GM23338 (cell line): ENCODE results near the gene SLC5A5. TPM values are rescaled to one million over a fixed set of nuclear protein-coding genes. Genes with fewer than 3 reads are reported as not detected.
"Not testable (repeated sequence)": the region's sequence is repeated elsewhere in the genome, so short reads cannot be mapped to it uniquely, and the experiment has no call there.

Experiments used
- ATAC-seq: fragments of 200-7000 bp; cut with Tn5 transposase; 3 replicates; pipeline ENCODE4 v1.9.1; 2020
- DNase-seq: peaks from one replicate; pipeline ENCODE4 v3.0.0-alpha.2; 2015; ENCODE audit warnings: low spot score
- H2AFZ ChIP-seq: fragments of 200-600 bp; sonication (generic); 2 replicates; pipeline ENCODE4 v1.8.0; 2016; ENCODE audit warnings: antibody characterized with exemption, mild to moderate bottlenecking, moderate library complexity
- H3F3A ChIP-seq: fragments of 200-600 bp; sonication (generic); replicated peaks from 2 replicates; pipeline ENCODE4 v1.8.0; 2017; ENCODE audit warnings: antibody characterized with exemption, mixed run types, low read depth
- H3K27ac ChIP-seq: fragments of 200-600 bp; sonication (generic); 2 replicates; pipeline ENCODE4 v1.6.1; 2016; ENCODE audit warnings: low read depth
- H3K27me3 ChIP-seq: fragments of 200-600 bp; sonication (generic); 2 replicates; pipeline ENCODE4 v1.8.0; 2016; ENCODE audit warnings: mild to moderate bottlenecking, mixed run types, moderate library complexity; ENCODE audit not compliant: insufficient read depth
- H3K36me3 ChIP-seq: fragments of 200-600 bp; sonication (generic); 2 replicates; pipeline ENCODE4 v1.8.0; 2016; ENCODE audit warnings: mild to moderate bottlenecking; ENCODE audit not compliant: insufficient read depth
- H3K4me1 ChIP-seq: fragments of 200-600 bp; sonication (generic); 2 replicates; pipeline ENCODE4 v1.8.0; 2016; ENCODE audit warnings: mild to moderate bottlenecking, moderate library complexity; ENCODE audit not compliant: insufficient read depth
- H3K4me2 ChIP-seq: fragments of 200-600 bp; sonication (generic); 2 replicates; pipeline ENCODE4 v1.7.1; 2017; ENCODE audit warnings: mixed run types
- H3K4me3 ChIP-seq: fragments of 200-600 bp; sonication (generic); 2 replicates; pipeline ENCODE4 v1.6.1; 2016; ENCODE audit warnings: mixed run types
- H3K79me2 ChIP-seq: fragments of 200-600 bp; sonication (generic); replicated peaks from 2 replicates; pipeline ENCODE4 v1.8.0; 2017; ENCODE audit warnings: mild to moderate bottlenecking; ENCODE audit not compliant: insufficient read depth
- H3K9me2 ChIP-seq: fragments of 200-600 bp; sonication (generic); 2 replicates; pipeline ENCODE4 v1.8.0; 2017; ENCODE audit not compliant: insufficient read depth
- H4K20me1 ChIP-seq: fragments of 200-600 bp; sonication (generic); replicated peaks from 2 replicates; pipeline ENCODE4 v1.8.0; 2017; ENCODE audit warnings: mild to moderate bottlenecking; ENCODE audit not compliant: insufficient read depth
- H3K27ac Mint-ChIP-seq: 2 replicates; pipeline ENCODE4 v1.8.0; 2020; ENCODE audit warnings: inconsistent platforms, mild to moderate bottlenecking, moderate library complexity, mixed read lengths
- H3K27me3 Mint-ChIP-seq: 3 replicates; pipeline ENCODE4 v1.8.0; 2022; ENCODE audit warnings: low read depth, mild to moderate bottlenecking, moderate library complexity, mixed read lengths, inconsistent platforms; ENCODE audit not compliant: insufficient read depth, poor library complexity
- H3K36me3 Mint-ChIP-seq: 3 replicates; pipeline ENCODE4 v1.8.0; 2021; ENCODE audit warnings: low read depth, mild to moderate bottlenecking, inconsistent platforms, moderate library complexity, mixed read lengths
- H3K4me1 Mint-ChIP-seq: 3 replicates; pipeline ENCODE4 v1.8.0; 2020; ENCODE audit warnings: mild to moderate bottlenecking, inconsistent platforms, mixed read lengths
- H3K4me3 Mint-ChIP-seq: 3 replicates; pipeline ENCODE4 v1.8.0; 2021; ENCODE audit warnings: moderate library complexity, mild to moderate bottlenecking, inconsistent platforms, mixed read lengths
- H3K9me3 Mint-ChIP-seq: 3 replicates; pipeline ENCODE4 v1.8.0; 2020; ENCODE audit warnings: moderate library complexity, mild to moderate bottlenecking, inconsistent platforms, mixed read lengths
- ETS1 ChIP-seq: IDR thresholded peaks from 2 replicates; pipeline ENCODE4 v1.6.1; 2016; ENCODE audit warnings: antibody characterized with exemption
- EZH2 ChIP-seq: fragments of 200-600 bp; sonication (generic); IDR thresholded peaks from one replicate; pipeline ENCODE4 v1.8.0; 2017; ENCODE audit warnings: antibody characterized with exemption, mild to moderate bottlenecking, low read depth; ENCODE audit not compliant: unreplicated experiment
- EZH2phosphoT487 ChIP-seq: fragments of 200-600 bp; sonication (generic); IDR thresholded peaks from one replicate; pipeline ENCODE4 v1.8.1; 2018; ENCODE audit warnings: antibody characterized with exemption; ENCODE audit not compliant: unreplicated experiment
- NANOG ChIP-seq: IDR thresholded peaks from 2 replicates; pipeline ENCODE4 v1.6.1; 2016; ENCODE audit warnings: antibody characterized with exemption, borderline replicate concordance
- POLR2AphosphoS5 ChIP-seq: IDR thresholded peaks from 2 replicates; pipeline ENCODE4 v1.6.1; 2016; ENCODE audit warnings: antibody characterized with exemption, low read depth
- REST ChIP-seq: IDR thresholded peaks from one replicate; pipeline ENCODE4 v1.6.1; 2018; ENCODE audit warnings: antibody characterized with exemption; ENCODE audit not compliant: unreplicated experiment
- ZNF114 ChIP-seq: fragments of 250-450 bp; sonication (Bioruptor Pico); IDR thresholded peaks from 2 replicates; pipeline ENCODE4 v1.5.0; 2020; ENCODE audit warnings: mild to moderate bottlenecking, moderate library complexity
- polyA plus RNA-seq: library from polyadenylated mRNA; unstranded; fragments of >200 nt; fragmentation: Nextera tagmentation; extraction: Ambion mirVana; gene quantifications from 2 replicates; pipeline ENCODE4 v1.2.1, GENCODE V29; 2016
- total RNA-seq: library from RNA; depleted of rRNA; stranded (reverse); fragments of >200 nt; shearing (Covaris generic); gene quantifications from 2 replicates; pipeline ENCODE4 v1.2.3, GENCODE V29; 2014

Gene SLC5A5
- total and polyA plus RNA-seq, 2 experiments from 2014 or later = 1.0 to 2.1 TPM

- H3K36me3 Mint-ChIP-seq = peaks cover 3% of the 10 kb centered on the region; the same call in 2 of the 3 replicates
- H3K9me3 Mint-ChIP-seq = peaks cover 60% of the 10 kb centered on the region
- H3K27me3 ChIP-seq = no peaks in the 10 kb centered on the region
- ATAC-seq (no peak), DNase-seq (no peak)
- H3F3A ChIP-seq = no peaks in the 10 kb centered on the region
- H3K4me1 Mint-ChIP-seq = no peaks in the 10 kb centered on the region
- no peaks in the 10 kb centered on the region for H3K9me2 ChIP-seq
- H2AFZ ChIP-seq = no peak overlapping the region
- H3K27ac Mint-ChIP-seq = no peak overlapping the region
- no peaks in the 10 kb centered on the region for H3K79me2 ChIP-seq
- no peaks in the 10 kb centered on the region for H3K27me3 Mint-ChIP-seq
- H3K36me3 ChIP-seq = no peaks in the 10 kb centered on the region
- H3K4me3 Mint-ChIP-seq = no peak overlapping the region
- H3K4me3 ChIP-seq = no peak overlapping the region
- no peak overlapping the region for H3K27ac ChIP-seq
- TF ChIP-seq EZH2phosphoT487 (no peak), ZNF114 (CRISPR knock-in tag) (no peak), NANOG (no peak)
- no peak overlapping the region for H3K4me2 ChIP-seq
- H4K20me1 ChIP-seq = no peaks in the 10 kb centered on the region
- H3K4me1 ChIP-seq = no peaks in the 10 kb centered on the region
Observed at GRCh38 chr19:17915940-17916593, 44.3 kb downstream of the SLC5A5 start.

- not testable (repeated sequence) for H3K36me3 Mint-ChIP-seq, H3K4me3 Mint-ChIP-seq, H3K4me1 ChIP-seq, H3K27ac Mint-ChIP-seq, H3K27me3 Mint-ChIP-seq, H3K27ac ChIP-seq, H3K9me2 ChIP-seq, ATAC-seq, DNase-seq, H3F3A ChIP-seq, H4K20me1 ChIP-seq, H3K4me1 Mint-ChIP-seq, H3K27me3 ChIP-seq, H3K36me3 ChIP-seq, H3K79me2 ChIP-seq, H3K4me2 ChIP-seq, H3K4me3 ChIP-seq, H2AFZ ChIP-seq
- H3K9me3 Mint-ChIP-seq = peaks cover 57% of the 10 kb centered on the region
Observed at GRCh38 chr19:17918151-17918550, 46.4 kb downstream of the SLC5A5 start.

GRCh38 chr19:17919122-17919521, 47.4 kb downstream of the SLC5A5 start:
- not testable (repeated sequence) for H3K9me2 ChIP-seq, H3K4me1 Mint-ChIP-seq, H3K4me2 ChIP-seq, H3F3A ChIP-seq, H3K4me3 ChIP-seq, H3K27ac ChIP-seq, H3K27ac Mint-ChIP-seq, H3K4me3 Mint-ChIP-seq, H4K20me1 ChIP-seq, DNase-seq, H3K36me3 Mint-ChIP-seq, H3K27me3 ChIP-seq, H3K79me2 ChIP-seq, H3K27me3 Mint-ChIP-seq, ATAC-seq, H2AFZ ChIP-seq, H3K36me3 ChIP-seq, H3K4me1 ChIP-seq
- H3K9me3 Mint-ChIP-seq = peaks cover 48% of the 10 kb centered on the region

- H3K36me3 ChIP-seq = no peaks in the 10 kb centered on the region
- H2AFZ ChIP-seq = no peak overlapping the region
- H4K20me1 ChIP-seq = no peaks in the 10 kb centered on the region
- H3K79me2 ChIP-seq = no peaks in the 10 kb centered on the region
- no peak for ATAC-seq
- no peaks in the 10 kb centered on the region for H3F3A ChIP-seq
- H3K4me1 Mint-ChIP-seq = no peaks in the 10 kb centered on the region
- no peak overlapping the region for H3K4me3 ChIP-seq
- no peak overlapping the region for H3K4me3 Mint-ChIP-seq
- no peaks in the 10 kb centered on the region for H3K9me2 ChIP-seq
- no peak overlapping the region for H3K27ac ChIP-seq
- H3K27me3 Mint-ChIP-seq = peaks cover 2% of the 10 kb centered on the region
- no peak overlapping the region for H3K4me2 ChIP-seq
- no peak for DNase-seq
- no peak overlapping the region for H3K27ac Mint-ChIP-seq
- no peaks in the 10 kb centered on the region for H3K4me1 ChIP-seq
- H3K27me3 ChIP-seq = no peaks in the 10 kb centered on the region
- no peaks in the 10 kb centered on the region; the same call in 2 of the 3 replicates for H3K36me3 Mint-ChIP-seq
- peaks cover 36% of the 10 kb centered on the region for H3K9me3 Mint-ChIP-seq
- TF ChIP-seq EZH2 (no peak), REST (no peak), NANOG (no peak), ETS1 (no peak), ZNF114 (CRISPR knock-in tag) (no peak), POLR2AphosphoS5 (no peak)
Observed at GRCh38 chr19:17920527-17920926, 48.8 kb downstream of the SLC5A5 start.
